ENCODE measurements around the gene SIMC1. TPM values are rescaled to one million over a fixed set of nuclear protein-coding genes. Genes with fewer than 3 reads are reported as not detected.
A peak's percentile ranks its signal among the peaks of the same experiment; 100 is the strongest.

The SIMC1 gene
- total and polyA plus RNA-seq, 12 donors, result 1.9 to 7.7 (median 4.5) TPM

- H3K4me3 ChIP-seq, result no peak overlapping the region
- DNase-seq (no peak), ATAC-seq (no peak)
- peaks cover 0 to 78% (median 20%) of the 10 kb centered on the region in 9 donors for H3K36me3 ChIP-seq
- 93 to 95% methylated on average over 9 of the region's 9 CpGs for WGBS, 2 donors
- intact Hi-C loops (cut with DNase I), result no loop called here
- TF ChIP-seq CTCF (IDR thresholded peaks at IDR 0.05), result no peak
- peaks cover 0 to 44% (median 19%) of the 10 kb centered on the region in 9 donors for H3K4me1 ChIP-seq
- H3K9me3 ChIP-seq, result no peaks in the 10 kb centered on the region
- peak overlapping the region in 7 of 10 donors; percentile 22 to 81 (median 73) for H3K27ac ChIP-seq
- H3K27me3 ChIP-seq, result no peaks in the 10 kb centered on the region
These were observed 155.9 kb downstream of the SIMC1 start for GRCh38 chr5:176394096-176394495.

- no peaks in the 10 kb centered on the region for H3K9me3 ChIP-seq
- peaks cover 0 to 39% (median 12%) of the 10 kb centered on the region in 9 donors for H3K4me1 ChIP-seq
- intact Hi-C loops (cut with DNase I), result no loop called here
- WGBS, 2 donors, result 47 to 64% methylated on average over 11 of the region's 11 CpGs
- H3K4me3 ChIP-seq, result no peak overlapping the region
- DNase-seq (peak; percentile 60 to 63), ATAC-seq (peak; percentile 55 to 93 (median 83))
- H3K27me3 ChIP-seq, result no peaks in the 10 kb centered on the region
- peaks cover 0 to 87% (median 20%) of the 10 kb centered on the region in 9 donors for H3K36me3 ChIP-seq
- no peak for TF ChIP-seq CTCF (IDR thresholded peaks at IDR 0.05)
- peak overlapping the region in 9 of 10 donors; percentile 63 to 81 (median 73) for H3K27ac ChIP-seq
These were observed 156.9 kb downstream of the SIMC1 start for GRCh38 chr5:176394881-176395675.

Small RNAs within 50 kb of the gene (microRNA-seq; reads per million reads assigned to microRNA genes)
- gene MIR1271, result 7.2 to 16.8 reads per million in 2 donors

Other genes with a start within 250 kb of the SIMC1 start
- 100 to 1,000 TPM in 4 of 10 donors, 10 to 100 TPM in 6; 74.9 to 121 (median 91.9) TPM for gene KIAA1191, start 123.3 kb downstream of the SIMC1 start, total RNA-seq
- 10 to 100 TPM; 38.8 to 45.1 TPM for gene KIAA1191, start 123.3 kb downstream of the SIMC1 start, polyA plus RNA-seq
- gene ARL10, start 127.1 kb downstream of the SIMC1 start, total RNA-seq, result 1 to 10 TPM; 2.7 to 9.2 (median 6.7) TPM
- gene ARL10, start 127.1 kb downstream of the SIMC1 start, polyA plus RNA-seq, result 10 to 100 TPM in 1 of 2 donors, 1 to 10 TPM in 1; 1.5 to 12.3 TPM
- gene NOP16, start 150.2 kb downstream of the SIMC1 start, total RNA-seq, result 10 to 100 TPM; 11.3 to 25.9 (median 18.5) TPM
- 10 to 100 TPM; 59.0 to 84.0 TPM for gene NOP16, start 150.2 kb downstream of the SIMC1 start, polyA plus RNA-seq
- 100 to 1,000 TPM; 198 to 276 (median 228) TPM for gene HIGD2A, start 150.3 kb downstream of the SIMC1 start, total RNA-seq
- gene HIGD2A, start 150.3 kb downstream of the SIMC1 start, polyA plus RNA-seq, result 100 to 1,000 TPM; 325 to 349 TPM
- 100 to 1,000 TPM; 192 to 246 (median 214) TPM for gene CLTB, start 178.1 kb downstream of the SIMC1 start, total RNA-seq
- gene CLTB, start 178.1 kb downstream of the SIMC1 start, polyA plus RNA-seq, result 100 to 1,000 TPM; 546 to 569 TPM
- gene FAF2, start 210.0 kb downstream of the SIMC1 start, total RNA-seq, result 10 to 100 TPM; 12.8 to 19.9 (median 14.9) TPM
- gene FAF2, start 210.0 kb downstream of the SIMC1 start, polyA plus RNA-seq, result 10 to 100 TPM; 10.1 to 10.4 TPM